NB4 (cell line): ENCODE data around the gene CA14.
A peak's percentile ranks its signal among the peaks of the same experiment; 100 is the strongest.
"Not testable (repeated sequence)": the region's sequence is repeated elsewhere in the genome, so short reads cannot be mapped to it uniquely, and the experiment has no call there.

Experiments
- DNase-seq: peaks from one replicate; pipeline ENCODE4 v3.0.0; 2010; ENCODE audit warnings: low read depth
- H3K4me3 ChIP-seq: one replicate; pipeline ENCODE4 v1.5.1; 2011; ENCODE audit warnings: mild to moderate bottlenecking, low read depth, low read length, moderate library complexity
- CTCF ChIP-seq: IDR thresholded peaks from one replicate; pipeline ENCODE4 v1.5.1; 2012; ENCODE audit warnings: low read depth, low read length
- MAX ChIP-seq: IDR thresholded peaks from 2 replicates; pipeline ENCODE4 v1.6.1; 2011; ENCODE audit warnings: low read depth, low read length
- MYC ChIP-seq: IDR thresholded peaks from 2 replicates; pipeline ENCODE4 v1.6.1; 2011; ENCODE audit warnings: low read depth, low read length
- POLR2A ChIP-seq: IDR thresholded peaks from 2 replicates; pipeline ENCODE4 v1.6.1; 2011; ENCODE audit warnings: mild to moderate bottlenecking; ENCODE audit not compliant: insufficient read length; ENCODE audit errors: extremely low read depth

The CA14 gene

GRCh38 chr1:150236614-150237100 lies 20.9 kb upstream of the CA14 start:
- TF ChIP-seq MAX (no peak; the same call in 1 of the 2 replicates), CTCF (no peak), MYC (peak; percentile 60), POLR2A (no peak)
- H3K4me3 ChIP-seq: peak overlapping the region; percentile 72
- DNase-seq: no peak

GRCh38 chr1:150237176-150237575 lies 20.4 kb upstream of the CA14 start:
- H3K4me3 ChIP-seq, DNase-seq: not testable (repeated sequence)

GRCh38 chr1:150237746-150238145 lies 19.8 kb upstream of the CA14 start:
- no peak overlapping the region for H3K4me3 ChIP-seq
- DNase-seq: no peak
- TF ChIP-seq POLR2A (no peak), MYC (no peak), CTCF (no peak), MAX (no peak)

GRCh38 chr1:150243003-150243402 lies 14.6 kb upstream of the CA14 start:
- no peak overlapping the region for H3K4me3 ChIP-seq
- no peak for TF ChIP-seq POLR2A
- TF ChIP-seq CTCF: no peak
- TF ChIP-seq MAX: no peak
- TF ChIP-seq MYC: no peak
- no peak for DNase-seq

- DNase-seq: peak; percentile 23
- H3K4me3 ChIP-seq: no peak overlapping the region
- no peak for TF ChIP-seq MAX
- TF ChIP-seq CTCF: no peak
- TF ChIP-seq POLR2A: no peak
- TF ChIP-seq MYC: no peak
These were observed 7.6 kb upstream of the CA14 start for GRCh38 chr1:150249936-150250335.

GRCh38 chr1:150256198-150256553 lies 1.4 kb upstream of the CA14 start:
- H3K4me3 ChIP-seq: no peak overlapping the region
- DNase-seq: no peak
- TF ChIP-seq MYC (no peak), MAX (no peak), POLR2A (no peak), CTCF (no peak)
